H1 (cell line): Measurements from ENCODE around the gene EME2. TPM values are rescaled to one million over a fixed set of nuclear protein-coding genes. Genes with fewer than 3 reads are reported as not detected.

Source experiments
- CTCF ChIA-PET: fragments of 300-600 bp; sonication (Branson Sonifier 250); formaldehyde crosslinking; loops from one replicate; lab custom pipeline; 2021; ENCODE audit not compliant: partially characterized antibody; lab: Charles Lee
- POLR2A ChIA-PET: fragments of 300-600 bp; sonication (Branson Sonifier 250); formaldehyde crosslinking; loops from one replicate; lab custom pipeline; 2021; ENCODE audit warnings: inconsistent platforms; ENCODE audit not compliant: partially characterized antibody; lab: Charles Lee
- DNase-seq, 2 experiments: peaks; one replicate each; pipeline versions ENCODE4 v3.0.0 to v3.0.0-alpha.2; 2010 to 2022; ENCODE audit warnings: low spot score in 2 of 2, low read depth in 1 of 2, mixed read lengths in 1 of 2
- FAIRE-seq: peaks from 2 replicates; lab custom pipeline; 2011; peaks lifted over from hg19 to GRCh38; lab: Jason Lieb, UNC
- H2AFZ ChIP-seq: 2 replicates; pipeline ENCODE4 v1.8.1; 2012; ENCODE audit warnings: low read length, inconsistent platforms
- H2AK5ac ChIP-seq: 2 replicates; pipeline ENCODE4 v1.6.1; 2013; ENCODE audit warnings: low read depth, low read length
- H2BK120ac ChIP-seq: replicated peaks from 2 replicates; pipeline ENCODE3; 2013; ENCODE audit warnings: low read depth, low read length, inconsistent platforms
- H2BK12ac ChIP-seq: 2 replicates; pipeline ENCODE4 v1.6.1; 2013; ENCODE audit warnings: low read depth, low read length
- H2BK15ac ChIP-seq: 2 replicates; pipeline ENCODE4 v1.6.1; 2013; ENCODE audit warnings: low read length
- H2BK20ac ChIP-seq: 2 replicates; pipeline ENCODE4 v1.6.1; 2013; ENCODE audit warnings: low read length
- H2BK5ac ChIP-seq: 2 replicates; pipeline ENCODE4 v1.6.1; 2013; ENCODE audit warnings: low read depth, low read length
- H3K14ac ChIP-seq: 2 replicates; pipeline ENCODE4 v1.6.1; 2013; ENCODE audit warnings: inconsistent platforms; ENCODE audit not compliant: insufficient read length
- H3K18ac ChIP-seq: 2 replicates; pipeline ENCODE4 v1.6.1; 2013; ENCODE audit warnings: low read length; ENCODE audit errors: extremely low read depth
- H3K23ac ChIP-seq: 2 replicates; pipeline ENCODE4 v1.6.1; 2013; ENCODE audit warnings: inconsistent platforms; ENCODE audit not compliant: insufficient read length
- H3K23me2 ChIP-seq: 2 replicates; pipeline ENCODE4 v1.6.1; 2013; ENCODE audit warnings: low read depth, low read length
- H3K27ac ChIP-seq: 2 replicates; pipeline ENCODE4 v1.6.1; 2011; ENCODE audit warnings: low read depth, low read length, inconsistent platforms
- H3K27me3 ChIP-seq, 4 experiments: replicated peaks in 1 of 4; 1 replicate in 1 of 4; 2 replicates in 3 of 4; pipeline versions ENCODE4 v1.6.1 to v1.8.1; 2011 to 2013; ENCODE audit warnings: low read length in 3 of 4, mild to moderate bottlenecking in 3 of 4, inconsistent platforms in 2 of 4, mixed read lengths in 2 of 4, moderate library complexity in 1 of 4; ENCODE audit not compliant: control insufficient read depth in 3 of 4, insufficient read depth in 3 of 4; ENCODE audit errors: extremely low read depth in 1 of 4
- H3K36me3 ChIP-seq, 4 experiments: 2 replicates each; pipeline versions ENCODE4 v1.6.1 to v1.8.1; 2011 to 2013; ENCODE audit warnings: mild to moderate bottlenecking in 4 of 4, low read length in 3 of 4, moderate library complexity in 2 of 4, control low read depth in 1 of 4, inconsistent platforms in 1 of 4; ENCODE audit not compliant: insufficient read depth in 4 of 4, control insufficient read depth in 2 of 4
- H3K4ac ChIP-seq: replicated peaks from 2 replicates; pipeline ENCODE3; 2013; ENCODE audit warnings: low read length, low read depth, mixed read lengths, inconsistent platforms; ENCODE audit not compliant: insufficient read length
- H3K4me1 ChIP-seq, 4 experiments: replicated peaks in 1 of 4; 1 replicate in 1 of 4; 2 replicates in 3 of 4; pipeline versions ENCODE4 v1.6.1 to v1.8.1; 2011 to 2013; ENCODE audit warnings: low read length in 3 of 4, inconsistent platforms in 2 of 4, mixed read lengths in 1 of 4; ENCODE audit not compliant: insufficient read depth in 4 of 4, control insufficient read depth in 3 of 4
- H3K4me2 ChIP-seq, 2 experiments: 2 replicates each; pipeline versions ENCODE4 v1.6.1 to v1.8.1; 2011 to 2013; ENCODE audit warnings: low read depth in 2 of 2, low read length in 2 of 2, control low read depth in 1 of 2, inconsistent platforms in 1 of 2, mild to moderate bottlenecking in 1 of 2; ENCODE audit not compliant: insufficient read depth in 1 of 2
- H3K4me3 ChIP-seq, 4 experiments: fragments of 200-600, 300-600 bp in 1 of 4; sonication (generic), shearing (Covaris generic), sonication (Bioruptor Twin) in 1 of 4; 2 replicates each; pipeline versions ENCODE4 v1.5.1 to v1.8.1; 2011 to 2016; ENCODE audit warnings: low read length in 4 of 4, low read depth in 3 of 4, control low read depth in 2 of 4, inconsistent platforms in 2 of 4, mild to moderate bottlenecking in 2 of 4, mixed read lengths in 1 of 4, moderate library complexity in 1 of 4; ENCODE audit not compliant: insufficient read depth in 2 of 4; ENCODE audit errors: extremely low read depth in 1 of 4
- H3K56ac ChIP-seq: replicated peaks from 2 replicates; pipeline ENCODE3; 2013; ENCODE audit warnings: low read depth, mild to moderate bottlenecking, mixed read lengths, low read length, inconsistent platforms; ENCODE audit not compliant: insufficient read length
- H3K79me1 ChIP-seq: 2 replicates; pipeline ENCODE4 v1.6.1; 2013; ENCODE audit warnings: low read depth, low read length, control low read depth
- H3K79me2 ChIP-seq, 2 experiments: 2 replicates each; pipeline versions ENCODE4 v1.6.1 to v1.8.1; 2012 to 2013; ENCODE audit warnings: low read length in 2 of 2, mild to moderate bottlenecking in 2 of 2, inconsistent platforms in 1 of 2; ENCODE audit not compliant: insufficient read depth in 2 of 2, control insufficient read depth in 1 of 2
- H3K9ac ChIP-seq, 4 experiments: replicated peaks in 1 of 4; 1 replicate in 1 of 4; 2 replicates in 3 of 4; pipeline versions ENCODE4 v1.6.1 to v1.8.1; 2011 to 2013; ENCODE audit warnings: low read depth in 3 of 4, low read length in 3 of 4, control low read depth in 2 of 4, mild to moderate bottlenecking in 2 of 4, moderate library complexity in 2 of 4, inconsistent platforms in 1 of 4; ENCODE audit errors: extremely low read depth in 1 of 4
- H3K9me3 ChIP-seq, 2 experiments: 2 replicates each; pipeline versions ENCODE4 v1.6.1 to v1.8.1; 2012 to 2013; ENCODE audit warnings: mild to moderate bottlenecking in 2 of 2, moderate library complexity in 2 of 2, control low read depth in 1 of 2, inconsistent platforms in 1 of 2, low read depth in 1 of 2, low read length in 1 of 2, mixed read lengths in 1 of 2; ENCODE audit not compliant: insufficient read depth in 2 of 2
- H4K20me1 ChIP-seq, 2 experiments: replicated peaks in 1 of 2; 2 replicates each; pipeline versions ENCODE3 to v1.8.1; 2011 to 2013; ENCODE audit warnings: inconsistent platforms in 2 of 2, low read length in 2 of 2, mild to moderate bottlenecking in 1 of 2; ENCODE audit not compliant: insufficient read depth in 2 of 2, control insufficient read depth in 1 of 2
- H4K5ac ChIP-seq: 2 replicates; pipeline ENCODE4 v1.6.1; 2013; ENCODE audit warnings: low read length, low read depth, mixed read lengths, inconsistent platforms; ENCODE audit not compliant: insufficient read length
- H4K8ac ChIP-seq: 2 replicates; pipeline ENCODE4 v1.8.0; 2013; ENCODE audit warnings: mild to moderate bottlenecking, moderate library complexity, low read length, inconsistent platforms; ENCODE audit not compliant: insufficient read depth; ENCODE audit errors: extremely low read depth
- H4K91ac ChIP-seq: replicated peaks from 2 replicates; pipeline ENCODE3; 2013; ENCODE audit warnings: low read length, mixed read lengths, inconsistent platforms; ENCODE audit not compliant: insufficient read length
- GTF2F1 ChIP-seq: IDR thresholded peaks from 2 replicates; pipeline ENCODE4 v1.6.1; 2012; ENCODE audit warnings: low read depth, low read length, improper control_type of control experiment, borderline replicate concordance
- WGBS, 2 experiments: shearing (Covaris generic) in 1 of 2; methylation state at CpG; one replicate each; pipeline versions ENCODE4 v1.1.6 to v1.1.7; 2013 to 2015; ENCODE audit warnings: low lambda C conversion rate in 2 of 2, mixed read lengths in 2 of 2, inconsistent platforms in 1 of 2, low coverage in 1 of 2, missing lambda C conversion rate in 1 of 2; ENCODE audit not compliant: insufficient replicate concordance in 2 of 2, insufficient coverage in 1 of 2, insufficient read length in 1 of 2; ENCODE audit errors: extremely low coverage in 1 of 2, missing lambda C conversion rate in 1 of 2; 5-methylcytosine and 5-hydroxymethylcytosine counted together
- polyA plus RNA-seq, 7 experiments: library from polyadenylated mRNA; depleted of rRNA in 3 of 7; stranded (reverse) in 5 of 7; unstranded in 2 of 7; fragments of >200 nt in 5 of 7; fragments of 200-250 nt in 2 of 7; gene quantifications; 1 replicate in 5 of 7; 2 replicates in 1 of 7; 4 replicates in 1 of 7; pipeline versions ENCODE4 v1.2.1 to v1.2.3, GENCODE V29; 2011 to 2013; ENCODE audit warnings: missing spikeins in 2 of 7, mixed read lengths in 2 of 7
- total RNA-seq: library from RNA; stranded (reverse); fragmentation: NEBNext Ultra II Directional; extraction: Animal tissue kit (Norgen Biotek cat#: 25700); gene quantifications from 2 replicates; pipeline ENCODE4 v1.2.1, GENCODE V29; 2021

Gene EME2
- total and polyA plus RNA-seq, 2 of the 8 experiments (the other 6 are each of a cell fraction or from before 2014, with no cell fraction given) = 13.1 to 19.7 TPM

GRCh38 chr16:1749152-1750117, 23.2 kb upstream of the EME2 start:
- no peaks in the 10 kb centered on the region for H3K79me2 ChIP-seq
- H2BK20ac ChIP-seq = no peak overlapping the region
- no peak overlapping the region for H2BK120ac ChIP-seq
- H4K5ac ChIP-seq = no peak overlapping the region
- no peaks in the 10 kb centered on the region for H3K23me2 ChIP-seq
- 93% methylated on average over 29 of the region's 29 CpGs; no CpG with 5 or more reads in 1 of the 2 experiments for WGBS, 2 experiments
- no peaks in the 10 kb centered on the region for H3K4me1 ChIP-seq
- no peak overlapping the region for H3K4me2 ChIP-seq
- H3K23ac ChIP-seq = no peak overlapping the region
- no peak overlapping the region for H3K27ac ChIP-seq
- H3K79me1 ChIP-seq = no peaks in the 10 kb centered on the region
- no peak overlapping the region for H3K18ac ChIP-seq
- DNase-seq (no peak), FAIRE-seq (no peak)
- H3K27me3 ChIP-seq = no peaks in the 10 kb centered on the region
- peaks cover 0 to 17% (median 2%) of the 10 kb centered on the region in 4 experiments; a peak in 4 of 8 replicates for H3K36me3 ChIP-seq
- ChIA-PET CTCF (interaction anchor here (0.6 to 2.1 kb wide), 3 partner anchors 14 to 455 kb away, joined by 3 to 13 read pairs (median 9); partner anchors contain the start of gene MAPK8IP3), POLR2A (interaction anchor here (0.7 to 5.5 kb wide), 3 partner anchors 14 to 59 kb away, joined by 3 to 18 read pairs (median 4); no protein-coding TSS in a partner anchor)
- H3K4ac ChIP-seq = no peak overlapping the region
- no peak overlapping the region for H3K4me3 ChIP-seq
- no peak overlapping the region for H2BK12ac ChIP-seq
- no peak for TF ChIP-seq GTF2F1
- H4K8ac ChIP-seq = peak overlapping the region; percentile 68; the same call in 1 of the 2 replicates
- no peak overlapping the region for H3K9ac ChIP-seq
- H3K56ac ChIP-seq = no peak overlapping the region
- no peaks in the 10 kb centered on the region for H3K9me3 ChIP-seq
- H2AK5ac ChIP-seq = no peak overlapping the region
- no peak overlapping the region for H4K91ac ChIP-seq
- no peak overlapping the region for H3K14ac ChIP-seq
- no peak overlapping the region for H2BK15ac ChIP-seq
- H2BK5ac ChIP-seq = no peak overlapping the region
- no peak overlapping the region for H2AFZ ChIP-seq
- peaks cover 0 to 3% of the 10 kb centered on the region in 2 experiments for H4K20me1 ChIP-seq
